Osteoblast (primary cell): ENCODE data around the gene SECTM1. TPM values are rescaled to one million over a fixed set of nuclear protein-coding genes. Genes with fewer than 3 reads are reported as not detected.

Experiments used
- DNase-seq: peaks from one replicate; pipeline ENCODE4 v3.0.0; 2011; ENCODE audit warnings: low spot score, mixed read lengths; ENCODE audit not compliant: insufficient read length; ENCODE audit errors: missing footprints
- H2AFZ ChIP-seq: 2 replicates; pipeline ENCODE4 v1.6.0; 2011; ENCODE audit warnings: mild to moderate bottlenecking, low read length
- H3K27ac ChIP-seq: 2 replicates; pipeline ENCODE4 v1.5.1; 2011; ENCODE audit warnings: mild to moderate bottlenecking, low read depth, low read length, moderate library complexity
- H3K27me3 ChIP-seq: 2 replicates; pipeline ENCODE4 v1.6.0; 2012; ENCODE audit warnings: mild to moderate bottlenecking, control low read depth, inconsistent platforms, low read length, moderate library complexity; ENCODE audit not compliant: insufficient read depth
- H3K36me3 ChIP-seq: 2 replicates; pipeline ENCODE4 v1.5.1; 2011; ENCODE audit warnings: mild to moderate bottlenecking, low read length, control low read depth, moderate library complexity; ENCODE audit not compliant: insufficient read depth
- H3K4me1 ChIP-seq: 2 replicates; pipeline ENCODE4 v1.5.1; 2011; ENCODE audit warnings: mild to moderate bottlenecking, low read length, control low read depth, moderate library complexity; ENCODE audit not compliant: insufficient read depth
- H3K4me2 ChIP-seq: 2 replicates; pipeline ENCODE4 v1.6.0; 2011; ENCODE audit warnings: mild to moderate bottlenecking, low read length; ENCODE audit not compliant: insufficient read depth
- H3K4me3 ChIP-seq: fragments of 200-600 bp; sonication (generic); 3 replicates; pipeline ENCODE4 v1.5.1; 2012; ENCODE audit warnings: mild to moderate bottlenecking, low read length, inconsistent platforms; ENCODE audit not compliant: insufficient read depth
- H3K79me2 ChIP-seq: 2 replicates; pipeline ENCODE4 v1.6.0; 2012; ENCODE audit warnings: mild to moderate bottlenecking, low read length, control low read depth, inconsistent platforms; ENCODE audit not compliant: insufficient read depth
- H3K9me3 ChIP-seq: 2 replicates; pipeline ENCODE4 v1.5.1; 2011; ENCODE audit warnings: low read depth, low read length, control low read depth
- H4K20me1 ChIP-seq: 2 replicates; pipeline ENCODE4 v1.6.0; 2012; ENCODE audit warnings: mild to moderate bottlenecking, low read length, control low read depth; ENCODE audit not compliant: insufficient read depth
- CTCF ChIP-seq: IDR thresholded peaks from 2 replicates; pipeline ENCODE4 v1.5.1; 2011; ENCODE audit warnings: mild to moderate bottlenecking, low read depth, low read length, moderate library complexity; ENCODE audit errors: extremely low read depth
- total RNA-seq: library from RNA; depleted of rRNA; stranded (reverse); fragments of >200 nt; gene quantifications from 2 replicates; pipeline ENCODE4 v1.2.3, GENCODE V29; 2012

SECTM1 gene
- total RNA-seq, 1 donor, result 5.8 TPM

- H3K36me3 ChIP-seq, result no peaks in the 10 kb centered on the region
- H3K27ac ChIP-seq, result peak overlapping the region; percentile 58
- TF ChIP-seq CTCF, result no peak
- no peaks in the 10 kb centered on the region for H3K27me3 ChIP-seq
- H3K4me1 ChIP-seq, result peaks cover 23% of the 10 kb centered on the region
- peak; percentile 100 for DNase-seq
- H3K4me3 ChIP-seq, result peak overlapping the region; percentile 88
- H2AFZ ChIP-seq, result peak overlapping the region; percentile 89
- peak overlapping the region; percentile 87 for H3K4me2 ChIP-seq
- no peaks in the 10 kb centered on the region for H3K9me3 ChIP-seq
- no peaks in the 10 kb centered on the region for H3K79me2 ChIP-seq
- no peaks in the 10 kb centered on the region for H4K20me1 ChIP-seq
Measured at GRCh38 chr17:82292251-82293154, 41.1 kb downstream of the SECTM1 start.

- Histone ChIP-seq H3K79me2 (no peaks in the 10 kb centered on the region), H3K4me3 (peak overlapping the region; percentile 88), H3K9me3 (no peaks in the 10 kb centered on the region), H3K27ac (no peak overlapping the region), H4K20me1 (no peaks in the 10 kb centered on the region), H3K36me3 (no peaks in the 10 kb centered on the region), H3K4me1 (peaks cover 16% of the 10 kb centered on the region), H2AFZ (peak overlapping the region; percentile 89), H3K4me2 (peak overlapping the region; percentile 87), H3K27me3 (no peaks in the 10 kb centered on the region)
- DNase-seq, result no peak
- TF ChIP-seq CTCF, result no peak
Measured at GRCh38 chr17:82291582-82292250, 41.9 kb downstream of the SECTM1 start.

GRCh38 chr17:82287868-82288801 is 45.4 kb downstream of the SECTM1 start:
- no peak for TF ChIP-seq CTCF
- Histone ChIP-seq H3K4me3 (no peak overlapping the region), H2AFZ (peak overlapping the region; percentile 20)

More at GRCh38 chr17:82287868-82288801, 45.4 kb downstream of the SECTM1 start:
- DNase-seq, result peak; percentile 72
- H3K27ac ChIP-seq, result no peak overlapping the region
- no peaks in the 10 kb centered on the region for H3K36me3 ChIP-seq
- peak overlapping the region; percentile 1 for H3K4me2 ChIP-seq
- H3K4me1 ChIP-seq, result peaks cover 17% of the 10 kb centered on the region
- no peaks in the 10 kb centered on the region for H3K9me3 ChIP-seq
- H4K20me1 ChIP-seq, result no peaks in the 10 kb centered on the region
- no peaks in the 10 kb centered on the region for H3K79me2 ChIP-seq
- H3K27me3 ChIP-seq, result no peaks in the 10 kb centered on the region
